B cell (primary cell): Measurements from ENCODE around the gene LMX1B. TPM values are rescaled to one million over a fixed set of nuclear protein-coding genes. Genes with fewer than 3 reads are reported as not detected.

ENCODE experiments used
- ATAC-seq: fragments of 200-7000 bp; cut with Tn5 transposase; one replicate; pipeline ENCODE4 v1.10.0; 2021; ENCODE audit warnings: low read depth, mild to moderate bottlenecking, moderate number of reproducible peaks, moderate library complexity
- CTCF ChIA-PET: fragments of 350-600 bp; sonication (Branson Sonifier 250); formaldehyde crosslinking; loops from one replicate; lab custom pipeline; 2021; ENCODE audit warnings: antibody characterized with exemption, inconsistent platforms; lab: Charles Lee
- POLR2A ChIA-PET: fragments of 350-600 bp; sonication (Branson Sonifier 250); formaldehyde crosslinking; loops from one replicate; lab custom pipeline; 2021; ENCODE audit warnings: antibody characterized with exemption; lab: Charles Lee
- DNase-seq: peaks from one replicate; pipeline ENCODE4 v3.0.0; 2013
- H2AFZ ChIP-seq: 2 replicates; pipeline ENCODE4 v1.6.1; 2012; ENCODE audit warnings: mild to moderate bottlenecking, low read depth, low read length; ENCODE audit not compliant: insufficient read depth, poor library complexity, severe bottlenecking
- H3K27ac ChIP-seq, 2 donors: 1 replicate in 1 of 2; 2 replicates in 1 of 2; pipeline ENCODE4 v1.5.1; 2012 to 2013; ENCODE audit warnings: low read length in 2 of 2, mild to moderate bottlenecking in 2 of 2, moderate library complexity in 1 of 2
- H3K27me3 ChIP-seq, 4 experiments: fragments of 200-600 bp in 1 of 4; sonication (generic) in 1 of 4; replicated peaks in 1 of 4; 1 replicate in 2 of 4; 2 replicates in 2 of 4; pipeline versions ENCODE4 v1.6.1 to v1.7.0; 2013 to 2016; ENCODE audit warnings: low read length in 3 of 4, mild to moderate bottlenecking in 2 of 4, mixed read lengths in 1 of 4, moderate library complexity in 1 of 4; ENCODE audit not compliant: insufficient read depth in 4 of 4, control insufficient read depth in 3 of 4; ENCODE audit errors: control extremely low read depth in 1 of 4
- H3K36me3 ChIP-seq, 2 experiments: replicated peaks in 1 of 2; 1 replicate in 1 of 2; 2 replicates in 1 of 2; pipeline versions ENCODE4 v1.6.1 to v1.7.1; 2013; ENCODE audit warnings: low read length in 1 of 2; ENCODE audit not compliant: insufficient read depth in 2 of 2, control insufficient read depth in 1 of 2; ENCODE audit errors: control extremely low read depth in 1 of 2, extremely low read depth in 1 of 2
- H3K4me1 ChIP-seq, 2 donors: fragments of 200-600 bp in 1 of 2; sonication (generic) in 1 of 2; 1 replicate in 1 of 2; 2 replicates in 1 of 2; pipeline versions ENCODE4 v1.5.1 to v1.6.1; 2013 to 2017; ENCODE audit warnings: low read length in 2 of 2; ENCODE audit not compliant: control insufficient read depth in 2 of 2, insufficient read depth in 2 of 2
- H3K4me2 ChIP-seq: replicated peaks from 2 replicates; pipeline ENCODE3; 2012; ENCODE audit warnings: mild to moderate bottlenecking, low read depth, low read length; ENCODE audit not compliant: poor library complexity, severe bottlenecking
- H3K4me3 ChIP-seq, 5 experiments: fragments of 200-600 bp in 1 of 5; sonication (generic) in 1 of 5; 1 replicate in 3 of 5; 2 replicates in 2 of 5; pipeline versions ENCODE4 v1.5.1 to v1.7.0; 2011 to 2016; ENCODE audit warnings: low read length in 4 of 5, mild to moderate bottlenecking in 4 of 5, low read depth in 2 of 5, control low read depth in 1 of 5, moderate library complexity in 1 of 5; ENCODE audit not compliant: insufficient read depth in 1 of 5; ENCODE audit errors: control extremely low read depth in 1 of 5, extremely low read depth in 1 of 5
- H3K79me2 ChIP-seq: fragments of 200-600 bp; sonication (generic); one replicate; pipeline ENCODE4 v1.6.0; 2016; ENCODE audit warnings: low read length; ENCODE audit not compliant: control insufficient read depth, insufficient read depth
- H3K9ac ChIP-seq: fragments of 200-600 bp; sonication (generic); 2 replicates; pipeline ENCODE4 v1.6.1; 2017; ENCODE audit warnings: mild to moderate bottlenecking, low read length, moderate library complexity
- H3K9me3 ChIP-seq, 3 donors: one replicate each; pipeline versions ENCODE4 v1.6.1 to v1.7.1; 2013; ENCODE audit warnings: low read length in 2 of 3; ENCODE audit not compliant: control insufficient read depth in 2 of 3, insufficient read depth in 1 of 3; ENCODE audit errors: control extremely low read depth in 1 of 3
- H4K20me1 ChIP-seq: 2 replicates; pipeline ENCODE4 v1.6.0; 2012; ENCODE audit warnings: mild to moderate bottlenecking, low read length; ENCODE audit not compliant: insufficient read depth, control insufficient read depth, poor library complexity, severe bottlenecking
- H3K27ac Mint-ChIP-seq: one replicate; pipeline ENCODE4 v1.8.0; 2021; ENCODE audit warnings: mixed read lengths
- H3K27me3 Mint-ChIP-seq: one replicate; pipeline ENCODE4 v1.8.0; 2021; ENCODE audit warnings: mixed read lengths
- H3K4me1 Mint-ChIP-seq: one replicate; pipeline ENCODE4 v1.8.0; 2021; ENCODE audit warnings: mixed read lengths
- H3K4me3 Mint-ChIP-seq: one replicate; pipeline ENCODE4 v1.8.0; 2021; ENCODE audit warnings: mixed read lengths
- H3K9me3 Mint-ChIP-seq: one replicate; pipeline ENCODE4 v1.8.0; 2022; ENCODE audit warnings: mixed read lengths; ENCODE audit not compliant: insufficient read depth
- CTCF ChIP-seq: fragments of 200-600 bp; IDR thresholded peaks from one replicate; pipeline ENCODE4 v1.8.0; 2022; ENCODE audit warnings: antibody characterized with exemption, mild to moderate bottlenecking
- EZH2 ChIP-seq: IDR thresholded peaks from 2 replicates; pipeline ENCODE4 v1.6.1; 2012; ENCODE audit warnings: borderline replicate concordance, low read depth, mild to moderate bottlenecking, moderate library complexity, low read length; ENCODE audit not compliant: insufficient read depth, poor library complexity, severe bottlenecking
- WGBS: methylation state at CpG from one replicate; pipeline ENCODE4 v1.1.5; 2013; ENCODE audit warnings: missing lambda C conversion rate; ENCODE audit not compliant: insufficient coverage; 5-methylcytosine and 5-hydroxymethylcytosine counted together
- intact Hi-C: fragments of 100-400 bp; cut with micrococcal nuclease; formaldehyde crosslinking; loops from one replicate; pipeline ENCODE4 v1.10.0; 2022
- polyA plus RNA-seq: library from polyadenylated mRNA; depleted of rRNA; stranded (reverse); fragments of >200 nt; gene quantifications from 2 replicates; pipeline ENCODE4 v1.2.3, GENCODE V29; 2012
- total RNA-seq, 2 donors: library from RNA; stranded (reverse); fragments of 120-200 nt in 1 of 2; gene quantifications; 1 replicate in 1 of 2; 2 replicates in 1 of 2; pipeline versions ENCODE4 v1.2.3 to v1.2.4, GENCODE V29; 2013 to 2022

Gene LMX1B
- total and polyA plus RNA-seq, 2 donors (not counting 1 experiment from before 2014, with no cell fraction given) = not detected

- H3K4me2 ChIP-seq = no peak overlapping the region
- H2AFZ ChIP-seq = no peak overlapping the region
- intact Hi-C loops = no loop called here
- H4K20me1 ChIP-seq = no peaks in the 10 kb centered on the region
- ChIA-PET POLR2A (no interaction called here), CTCF (no interaction called here)
- no peak for TF ChIP-seq EZH2
- no peak for TF ChIP-seq CTCF
- Mint-ChIP-seq H3K9me3 (peaks cover 2% of the 10 kb centered on the region), H3K27ac (no peak overlapping the region), H3K4me1 (no peaks in the 10 kb centered on the region), H3K4me3 (no peak overlapping the region), H3K27me3 (peaks cover 64% of the 10 kb centered on the region)
- H3K27ac ChIP-seq = no peak overlapping the region
- no peak overlapping the region for H3K4me3 ChIP-seq
- DNase-seq (no peak), ATAC-seq (no peak)
- H3K79me2 ChIP-seq = no peaks in the 10 kb centered on the region
- WGBS = 82% methylated on average over 2 of the region's 11 CpGs
- H3K9me3 ChIP-seq = peaks cover 0 to 7% (median 0%) of the 10 kb centered on the region in 3 donors
- peaks cover 0 to 9% (median 6%) of the 10 kb centered on the region in 4 experiments for H3K27me3 ChIP-seq
- no peaks in the 10 kb centered on the region for H3K36me3 ChIP-seq
- H3K4me1 ChIP-seq = no peaks in the 10 kb centered on the region
- no peak overlapping the region for H3K9ac ChIP-seq
Measured at GRCh38 chr9:126599047-126599650, 14.6 kb upstream of the LMX1B start.

GRCh38 chr9:126604059-126605055 is 9.4 kb upstream of the LMX1B start:
- Mint-ChIP-seq H3K4me1 (peaks cover 2% of the 10 kb centered on the region), H3K27ac (no peak overlapping the region), H3K27me3 (peaks cover 48% of the 10 kb centered on the region), H3K9me3 (no peaks in the 10 kb centered on the region), H3K4me3 (no peak overlapping the region)
- Histone ChIP-seq H3K4me2 (no peak overlapping the region), H3K4me1 (no peaks in the 10 kb centered on the region), H3K4me3 (no peak overlapping the region), H3K36me3 (no peaks in the 10 kb centered on the region), H4K20me1 (no peaks in the 10 kb centered on the region), H3K27ac (no peak overlapping the region), H3K9ac (no peak overlapping the region), H3K9me3 (no peaks in the 10 kb centered on the region), H3K27me3 (peaks cover 0 to 26% (median 5%) of the 10 kb centered on the region in 4 experiments), H3K79me2 (no peaks in the 10 kb centered on the region), H2AFZ (no peak overlapping the region)
- 87% methylated on average over 11 of the region's 17 CpGs for WGBS
- intact Hi-C loops = no loop called here
- ChIA-PET CTCF (no interaction called here), POLR2A (no interaction called here)
- TF ChIP-seq CTCF (no peak), EZH2 (no peak)
- ATAC-seq = no peak
- DNase-seq = no peak
